PC-9 (cell line): ENCODE measurements around the gene RPS19BP1.

Experiments
- CTCF ChIP-seq: fragments of 200-600 bp; sonication (generic); conservative IDR thresholded peaks from 2 replicates; pipeline ENCODE4 v1.6.1; 2017; ENCODE audit warnings: mixed run types, antibody characterized with exemption, mild to moderate bottlenecking, moderate library complexity
- EZH2 ChIP-seq: fragments of 200-600 bp; sonication (generic); IDR thresholded peaks from 2 replicates; pipeline ENCODE4 v1.8.0; 2017; ENCODE audit warnings: antibody characterized with exemption, low read depth

- no peak for TF ChIP-seq CTCF
- no peak for TF ChIP-seq EZH2
Measured at GRCh38 chr22:39524089-39524752, 8.3 kb downstream of the RPS19BP1 start.
